Gastrocnemius medialis (tissue), 4 donors: ENCODE data around the gene AP1AR.

Experiments used
- CTCF ChIP-seq, 5 experiments: fragments of 450-650 bp in 3 of 5; fragments of 200-600 bp in 2 of 5; sonication (generic) in 2 of 5; IDR thresholded peaks in 4 of 5; conservative IDR thresholded peaks in 1 of 5; 1 replicate in 4 of 5; 2 replicates in 1 of 5; pipeline ENCODE4 v1.5.1; 2016 to 2019; ENCODE audit warnings: antibody characterized with exemption in 5 of 5, mild to moderate bottlenecking in 3 of 5, moderate library complexity in 3 of 5
- POLR2A ChIP-seq, 2 donors: fragments of 450-650 bp; IDR thresholded peaks; one replicate each; pipeline ENCODE4 v1.6.1; 2017; ENCODE audit warnings: antibody characterized with exemption in 2 of 2, mild to moderate bottlenecking in 2 of 2, moderate library complexity in 2 of 2

GRCh38 chr4:112284662-112285411 is 53.2 kb downstream of the AP1AR start:
- TF ChIP-seq CTCF (IDR thresholded peaks at IDR 0.05 in 4 of 5, conservative IDR thresholded peaks at IDR 0.05 in 1 of 5) (no peak), POLR2A (IDR thresholded peaks at IDR 0.05) (no peak)
